GM19025 (cell line): ENCODE measurements around the gene CSF2.

Experiments
- ATAC-seq: cut with Tn5 transposase; IDR thresholded peaks from one replicate; pipeline ENCODE4 v1.9.1; 2021; ENCODE audit warnings: mild to moderate bottlenecking, low read depth, moderate library complexity; ENCODE audit not compliant: unreplicated experiment

The CSF2 gene

GRCh38 chr5:132073231-132074013, at the start of gene CSF2:
CSF2 (plus strand) TSS chr5:132073789; CDS start chr5:132073824, 35 bp downstream.
- no peak for ATAC-seq

GRCh38 chr5:132024117-132024435, 49.5 kb upstream of the CSF2 start:
- no peak for ATAC-seq

- ATAC-seq = no peak
Observed at GRCh38 chr5:132024789-132025402, 48.7 kb upstream of the CSF2 start.

- no peak for ATAC-seq
Observed at GRCh38 chr5:132025403-132025971, 48.1 kb upstream of the CSF2 start.

- ATAC-seq = no peak
Observed at GRCh38 chr5:132026516-132027008, 47.0 kb upstream of the CSF2 start.

GRCh38 chr5:132027027-132027426, 46.6 kb upstream of the CSF2 start:
- no peak for ATAC-seq

GRCh38 chr5:132029609-132030330, 43.8 kb upstream of the CSF2 start:
- ATAC-seq = no peak

- no peak for ATAC-seq
Observed at GRCh38 chr5:132030610-132031009, 43.0 kb upstream of the CSF2 start.

GRCh38 chr5:132032196-132032595, 41.4 kb upstream of the CSF2 start:
- ATAC-seq = no peak

- ATAC-seq = no peak
Observed at GRCh38 chr5:132033122-132033521, 40.5 kb upstream of the CSF2 start.

- ATAC-seq = no peak
Observed at GRCh38 chr5:132037353-132037752, 36.2 kb upstream of the CSF2 start.

- ATAC-seq = no peak
Observed at GRCh38 chr5:132044207-132044606, 29.4 kb upstream of the CSF2 start.

- ATAC-seq = no peak
Observed at GRCh38 chr5:132046880-132047299, 26.7 kb upstream of the CSF2 start.

GRCh38 chr5:132049093-132049492, 24.5 kb upstream of the CSF2 start:
- no peak for ATAC-seq

GRCh38 chr5:132049559-132049958, 24.0 kb upstream of the CSF2 start:
- no peak for ATAC-seq

- no peak for ATAC-seq
Observed at GRCh38 chr5:132050136-132050535, 23.5 kb upstream of the CSF2 start.

- ATAC-seq = no peak
Observed at GRCh38 chr5:132050661-132051552, 22.7 kb upstream of the CSF2 start.

GRCh38 chr5:132052520-132052919, 21.1 kb upstream of the CSF2 start:
- no peak for ATAC-seq

GRCh38 chr5:132053483-132053882, 20.1 kb upstream of the CSF2 start:
- no peak for ATAC-seq

GRCh38 chr5:132054031-132054696, 19.4 kb upstream of the CSF2 start:
- ATAC-seq = no peak
